Stomach (tissue), 9 donors: ENCODE measurements around the gene PMFBP1. TPM values are rescaled to one million over a fixed set of nuclear protein-coding genes. Genes with fewer than 3 reads are reported as not detected.

Experiments used
- DNase-seq, 2 donors: peaks; one replicate each; pipeline versions ENCODE4 v3.0.0 to v3.0.0-alpha.2; 2013 to 2019
- H3K27ac ChIP-seq, 5 donors: fragments of 200-600 bp in 4 of 5; sonication (generic) in 4 of 5; one replicate each; pipeline ENCODE4 v1.5.1; 2013 to 2019; ENCODE audit warnings: mild to moderate bottlenecking in 1 of 5, moderate library complexity in 1 of 5
- H3K27me3 ChIP-seq, 3 donors: fragments of 200-600 bp; sonication (generic); one replicate each; pipeline ENCODE4 v1.5.1; 2017 to 2019; ENCODE audit warnings: mixed run types in 1 of 3
- H3K36me3 ChIP-seq, 4 donors: fragments of 200-600 bp; sonication (generic); 1 replicate in 3 of 4; 2 replicates in 1 of 4; pipeline ENCODE4 v1.5.1; 2016 to 2019
- H3K4me1 ChIP-seq, 4 donors: fragments of 200-600 bp; sonication (generic); one replicate each; pipeline ENCODE4 v1.5.1; 2016 to 2019
- H3K4me3 ChIP-seq, 4 donors: fragments of 200-600 bp; sonication (generic) in 3 of 4; one replicate each; pipeline ENCODE4 v1.5.1; 2016 to 2019; ENCODE audit warnings: mild to moderate bottlenecking in 1 of 4
- H3K9me3 ChIP-seq, 4 donors: fragments of 200-600 bp; sonication (generic); one replicate each; pipeline ENCODE4 v1.5.1; 2016 to 2019
- EP300 ChIP-seq: sonication (generic); formaldehyde crosslinking; IDR thresholded peaks from one replicate; pipeline ENCODE4 v1.6.1; 2017; ENCODE audit warnings: antibody characterized with exemption
- POLR2A ChIP-seq, 4 donors: fragments of 450-650 bp; IDR thresholded peaks; one replicate each; pipeline ENCODE4 v1.6.1; 2016; ENCODE audit warnings: antibody characterized with exemption in 4 of 4, control low read depth in 2 of 4, mild to moderate bottlenecking in 1 of 4, moderate library complexity in 1 of 4
- POLR2AphosphoS5 ChIP-seq, 3 donors: sonication (generic); formaldehyde crosslinking; IDR thresholded peaks; one replicate each; pipeline ENCODE4 v1.6.1; 2016; ENCODE audit warnings: antibody characterized with exemption in 3 of 3
- WGBS, 5 donors: extraction: QIAGEN DNeasy Blood & Tissue Kit in 3 of 5; methylation state at CpG; one replicate each; pipeline versions ENCODE4 v1.1.5 to v1.1.7; 2013 to 2018; 5-methylcytosine and 5-hydroxymethylcytosine counted together
- intact Hi-C: fragments of 100-400 bp; cut with DNase I; formaldehyde crosslinking; loops from one replicate; pipeline ENCODE4 v1.15.1; 2023; ENCODE audit warnings: low total_unique reads
- polyA plus RNA-seq, 3 donors: library from polyadenylated mRNA; stranded (reverse); fragments of 200-250 nt; gene quantifications; one replicate each; pipeline ENCODE4 v1.2.3, GENCODE V29; 2013
- total RNA-seq, 5 donors: library from RNA; depleted of rRNA; stranded (reverse); fragments of >200 nt; gene quantifications; one replicate each; pipeline versions ENCODE4 v1.1.0 to v1.2.3, GENCODE V29; 2014 to 2016
- TF ChIP-seq, protein P1 (sequence below), 7 experiments: fragments of 450-650 bp in 4 of 7; fragments of 200-600 bp in 3 of 7; sonication (generic) in 3 of 7; IDR thresholded peaks; one replicate each; pipeline ENCODE4 v1.5.1; 2016 to 2019; ENCODE audit warnings: antibody characterized with exemption in 7 of 7, control low read depth in 2 of 7, mild to moderate bottlenecking in 1 of 7
- donor health status: healthy with polysubstance abuse.
- donor health status: Bipolar disorder and iron deficiency.
- donor health status: healthy.

Gene PMFBP1
- total and polyA plus RNA-seq, 8 donors, result 0.29 to 9.8 (median 0.92) TPM; not detected in 1

GRCh38 chr16:72112906-72113615, 58.9 kb downstream of the PMFBP1 start:
- H3K27me3 ChIP-seq, result no peaks in the 10 kb centered on the region
- H3K4me1 ChIP-seq, result no peaks in the 10 kb centered on the region
- no peak overlapping the region for H3K27ac ChIP-seq
- TF ChIP-seq POLR2A (IDR thresholded peaks at IDR 0.05) (no peak), EP300 (no peak), POLR2AphosphoS5 (IDR thresholded peaks at IDR 0.05) (no peak)
- TF ChIP-seq, protein P1, sequence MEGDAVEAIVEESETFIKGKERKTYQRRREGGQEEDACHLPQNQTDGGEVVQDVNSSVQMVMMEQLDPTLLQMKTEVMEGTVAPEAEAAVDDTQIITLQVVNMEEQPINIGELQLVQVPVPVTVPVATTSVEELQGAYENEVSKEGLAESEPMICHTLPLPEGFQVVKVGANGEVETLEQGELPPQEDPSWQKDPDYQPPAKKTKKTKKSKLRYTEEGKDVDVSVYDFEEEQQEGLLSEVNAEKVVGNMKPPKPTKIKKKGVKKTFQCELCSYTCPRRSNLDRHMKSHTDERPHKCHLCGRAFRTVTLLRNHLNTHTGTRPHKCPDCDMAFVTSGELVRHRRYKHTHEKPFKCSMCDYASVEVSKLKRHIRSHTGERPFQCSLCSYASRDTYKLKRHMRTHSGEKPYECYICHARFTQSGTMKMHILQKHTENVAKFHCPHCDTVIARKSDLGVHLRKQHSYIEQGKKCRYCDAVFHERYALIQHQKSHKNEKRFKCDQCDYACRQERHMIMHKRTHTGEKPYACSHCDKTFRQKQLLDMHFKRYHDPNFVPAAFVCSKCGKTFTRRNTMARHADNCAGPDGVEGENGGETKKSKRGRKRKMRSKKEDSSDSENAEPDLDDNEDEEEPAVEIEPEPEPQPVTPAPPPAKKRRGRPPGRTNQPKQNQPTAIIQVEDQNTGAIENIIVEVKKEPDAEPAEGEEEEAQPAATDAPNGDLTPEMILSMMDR (IDR thresholded peaks at IDR 0.05), result no peak
- H3K4me3 ChIP-seq, result no peak overlapping the region
- intact Hi-C loops, result no loop called here
- H3K9me3 ChIP-seq, result no peaks in the 10 kb centered on the region
- 82 to 95% (median 86%) methylated on average over 4 to 7 of the region's 7 CpGs for WGBS, 5 donors
- H3K36me3 ChIP-seq, result peaks cover 47 to 60% (median 57%) of the 10 kb centered on the region in 4 donors
- DNase-seq, result no peak

GRCh38 chr16:72112452-72112792, 59.5 kb downstream of the PMFBP1 start:
- no peaks in the 10 kb centered on the region for H3K27me3 ChIP-seq
- no peak overlapping the region for H3K27ac ChIP-seq
- H3K4me3 ChIP-seq, result no peak overlapping the region
- no peaks in the 10 kb centered on the region for H3K9me3 ChIP-seq
- 94 to 96% (median 95%) methylated on average over 14 to 15 of the region's 15 CpGs for WGBS, 5 donors
- no peak for DNase-seq
- H3K4me1 ChIP-seq, result no peaks in the 10 kb centered on the region
- peaks cover 54 to 67% (median 63%) of the 10 kb centered on the region in 4 donors for H3K36me3 ChIP-seq
- intact Hi-C loops, result no loop called here
- TF ChIP-seq EP300 (no peak), POLR2AphosphoS5 (IDR thresholded peaks at IDR 0.05) (no peak), POLR2A (IDR thresholded peaks at IDR 0.05) (no peak)
- TF ChIP-seq, protein P1 (IDR thresholded peaks at IDR 0.05), result no peak

- Histone ChIP-seq H3K36me3 (peaks cover 58 to 72% (median 69%) of the 10 kb centered on the region in 4 donors), H3K4me1 (no peaks in the 10 kb centered on the region), H3K27me3 (no peaks in the 10 kb centered on the region), H3K9me3 (no peaks in the 10 kb centered on the region), H3K4me3 (no peak overlapping the region), H3K27ac (no peak overlapping the region)
- DNase-seq, result no peak
- no peak for TF ChIP-seq EP300
- TF ChIP-seq, protein P1 (IDR thresholded peaks at IDR 0.05), result no peak
- TF ChIP-seq POLR2AphosphoS5 (IDR thresholded peaks at IDR 0.05), result no peak
- no peak for TF ChIP-seq POLR2A (IDR thresholded peaks at IDR 0.05)
- intact Hi-C loops, result no loop called here
- WGBS, 5 donors, result 81 to 88% (median 84%) methylated on average over 18 to 19 of the region's 19 CpGs
These were observed 60.1 kb downstream of the PMFBP1 start for GRCh38 chr16:72111657-72112451.

- WGBS, 5 donors, result 93 to 98% (median 97%) methylated on average over 23 of the region's 23 CpGs
- intact Hi-C loops, result no loop called here
- Histone ChIP-seq H3K27ac (no peak overlapping the region), H3K36me3 (peaks cover 67 to 82% (median 78%) of the 10 kb centered on the region in 4 donors), H3K4me1 (no peaks in the 10 kb centered on the region), H3K27me3 (no peaks in the 10 kb centered on the region), H3K9me3 (no peaks in the 10 kb centered on the region), H3K4me3 (no peak overlapping the region)
- TF ChIP-seq, protein P1 (IDR thresholded peaks at IDR 0.05), result no peak
- TF ChIP-seq EP300 (no peak), POLR2AphosphoS5 (IDR thresholded peaks at IDR 0.05) (no peak), POLR2A (IDR thresholded peaks at IDR 0.05) (no peak)
- DNase-seq, result no peak
These were observed 61.0 kb downstream of the PMFBP1 start for GRCh38 chr16:72110662-72111615.
